GM12874 (cell line): ENCODE data around the gene RNF213.

Experiments
- CTCF ChIP-seq: IDR thresholded peaks from 2 replicates; pipeline ENCODE4 v1.5.1; 2011; ENCODE audit warnings: low read depth, mild to moderate bottlenecking, control low read depth, low read length, moderate library complexity; ENCODE audit not compliant: insufficient read depth

Gene RNF213

DNA sequence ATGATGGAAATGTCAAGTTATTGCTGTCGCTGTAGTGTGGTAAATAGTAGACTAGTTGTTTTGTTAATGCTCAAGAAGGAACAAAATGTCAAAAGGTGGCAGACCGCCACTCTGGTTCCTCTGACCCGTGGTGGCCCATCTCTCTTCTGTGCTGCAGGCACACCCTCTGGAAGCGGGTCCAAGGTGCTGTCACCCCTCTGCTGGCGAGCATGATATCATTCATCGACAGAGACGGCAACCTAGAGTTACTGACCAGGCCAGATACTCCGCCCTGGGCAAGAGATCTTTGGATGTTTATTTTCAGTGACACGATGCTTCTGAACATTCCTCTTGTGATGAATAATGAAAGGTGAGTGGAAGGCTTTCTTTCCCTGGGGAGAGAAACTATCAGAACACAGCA is 97.5 kb downstream of the RNF213 start:
- TF ChIP-seq CTCF: no peak

DNA sequence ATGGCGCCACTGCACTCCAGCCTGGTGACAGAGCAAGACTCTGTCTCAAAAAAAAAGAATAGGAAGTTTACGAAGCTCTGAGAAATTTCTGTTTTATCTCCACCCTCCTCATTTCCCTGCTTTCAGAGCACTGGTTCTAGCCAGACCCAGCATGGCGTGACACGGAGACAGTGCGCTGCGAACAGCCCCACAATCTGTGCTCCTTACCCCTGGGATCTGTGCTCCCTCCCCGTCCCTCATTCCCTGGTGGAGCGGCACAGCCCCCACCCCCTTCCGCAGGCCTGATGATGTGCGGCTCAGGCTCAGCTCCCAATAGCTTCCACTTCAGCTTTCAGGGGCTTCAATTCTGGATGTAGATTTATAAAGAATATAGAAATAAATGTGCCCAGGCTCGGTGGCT is 98.2 kb downstream of the RNF213 start:
- no peak for TF ChIP-seq CTCF

GRCh38 chr17:80359422-80360110 is 98.9 kb downstream of the RNF213 start:
- no peak for TF ChIP-seq CTCF

DNA sequence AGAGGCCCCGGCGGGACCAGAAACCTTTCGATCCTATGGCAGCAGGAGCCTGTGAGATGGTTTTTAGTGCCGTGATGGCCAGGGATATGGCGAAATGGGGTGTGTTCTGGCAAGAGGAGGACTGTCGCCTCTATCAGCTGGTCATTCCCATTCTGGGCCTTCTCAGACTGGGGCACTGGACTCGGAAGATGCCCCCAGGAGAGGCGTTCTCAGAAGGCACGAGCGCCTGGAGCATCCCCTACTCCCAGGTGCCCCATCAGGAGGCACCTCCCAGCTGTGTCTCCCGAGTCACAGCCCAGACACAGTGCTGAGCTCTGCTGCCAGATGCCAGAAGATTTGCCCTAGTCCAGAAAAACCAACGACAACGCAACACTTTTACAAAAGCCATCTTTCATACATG is 99.7 kb downstream of the RNF213 start:
- no peak for TF ChIP-seq CTCF

- peak; percentile 43; the same call in 1 of the 2 replicates for TF ChIP-seq CTCF
Observed at GRCh38 chr17:80361495-80362220, 101.0 kb downstream of the RNF213 start.

- TF ChIP-seq CTCF: no peak
Observed at GRCh38 chr17:80362428-80363119, 101.9 kb downstream of the RNF213 start.

DNA sequence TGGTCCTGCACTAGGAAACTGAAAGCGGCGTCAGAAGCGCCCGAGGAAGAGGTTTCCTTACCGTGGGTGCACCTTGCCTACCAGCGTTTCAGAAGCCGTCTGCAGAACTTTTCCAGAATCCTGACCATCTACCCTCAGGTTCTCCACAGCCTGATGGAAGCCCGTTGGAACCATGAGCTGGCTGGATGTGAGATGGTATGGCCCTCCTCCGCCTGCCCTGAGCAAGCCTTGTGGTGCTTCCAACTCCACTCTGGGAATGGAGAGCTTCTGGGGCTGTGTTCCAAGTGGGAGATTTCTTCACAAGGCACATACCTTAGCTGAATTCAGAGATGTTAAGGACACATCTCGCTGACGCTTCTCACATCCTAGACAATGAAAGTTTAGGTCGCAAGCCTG is 102.5 kb downstream of the RNF213 start:
- TF ChIP-seq CTCF: no peak
